Measurements from ENCODE around the gene GFER.

GFER gene

DNA sequence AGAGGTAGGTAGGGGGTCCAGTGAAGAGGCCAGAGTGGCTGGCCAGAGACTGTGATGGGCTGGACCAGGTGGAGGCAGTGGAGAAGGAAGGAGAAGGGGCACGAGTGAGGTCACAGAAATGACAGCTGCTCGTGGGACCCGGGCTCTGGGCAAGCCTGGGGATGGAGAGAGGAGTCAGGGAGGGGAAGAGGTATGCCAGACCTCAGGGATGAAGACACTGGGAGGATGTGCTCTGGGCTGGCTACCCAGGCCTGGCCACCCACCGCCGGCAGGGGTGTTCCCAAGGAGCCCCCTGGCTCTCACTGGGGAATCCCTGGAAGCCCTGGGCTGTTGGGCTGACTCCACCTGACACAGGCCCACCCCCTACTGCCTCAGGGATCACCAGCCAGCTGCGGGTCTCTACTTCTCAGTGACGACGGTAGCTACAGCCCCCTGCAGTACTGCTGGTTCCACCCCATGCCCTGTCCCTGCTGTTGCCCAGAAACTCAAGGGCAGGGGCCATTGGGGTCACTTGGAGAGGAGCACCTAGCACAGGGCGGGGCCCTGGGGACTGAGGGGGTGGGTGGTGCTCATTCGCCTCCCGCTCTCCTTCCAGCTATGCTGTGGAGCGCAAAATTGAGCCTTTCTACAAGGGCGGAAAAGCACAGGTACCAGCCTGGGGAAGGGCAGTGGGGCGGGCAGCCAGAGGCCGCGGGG lies 10.4 kb upstream of the GFER start:
- DNase-seq (ENCODE audit: low read depth): no peak
- H3K4me3 ChIP-seq (ENCODE audit: low read length): no peak overlapping the region
- TF ChIP-seq, protein P1, sequence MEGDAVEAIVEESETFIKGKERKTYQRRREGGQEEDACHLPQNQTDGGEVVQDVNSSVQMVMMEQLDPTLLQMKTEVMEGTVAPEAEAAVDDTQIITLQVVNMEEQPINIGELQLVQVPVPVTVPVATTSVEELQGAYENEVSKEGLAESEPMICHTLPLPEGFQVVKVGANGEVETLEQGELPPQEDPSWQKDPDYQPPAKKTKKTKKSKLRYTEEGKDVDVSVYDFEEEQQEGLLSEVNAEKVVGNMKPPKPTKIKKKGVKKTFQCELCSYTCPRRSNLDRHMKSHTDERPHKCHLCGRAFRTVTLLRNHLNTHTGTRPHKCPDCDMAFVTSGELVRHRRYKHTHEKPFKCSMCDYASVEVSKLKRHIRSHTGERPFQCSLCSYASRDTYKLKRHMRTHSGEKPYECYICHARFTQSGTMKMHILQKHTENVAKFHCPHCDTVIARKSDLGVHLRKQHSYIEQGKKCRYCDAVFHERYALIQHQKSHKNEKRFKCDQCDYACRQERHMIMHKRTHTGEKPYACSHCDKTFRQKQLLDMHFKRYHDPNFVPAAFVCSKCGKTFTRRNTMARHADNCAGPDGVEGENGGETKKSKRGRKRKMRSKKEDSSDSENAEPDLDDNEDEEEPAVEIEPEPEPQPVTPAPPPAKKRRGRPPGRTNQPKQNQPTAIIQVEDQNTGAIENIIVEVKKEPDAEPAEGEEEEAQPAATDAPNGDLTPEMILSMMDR (conservative IDR thresholded peaks at IDR 0.05; ENCODE audit: low read length): no peak

DNA sequence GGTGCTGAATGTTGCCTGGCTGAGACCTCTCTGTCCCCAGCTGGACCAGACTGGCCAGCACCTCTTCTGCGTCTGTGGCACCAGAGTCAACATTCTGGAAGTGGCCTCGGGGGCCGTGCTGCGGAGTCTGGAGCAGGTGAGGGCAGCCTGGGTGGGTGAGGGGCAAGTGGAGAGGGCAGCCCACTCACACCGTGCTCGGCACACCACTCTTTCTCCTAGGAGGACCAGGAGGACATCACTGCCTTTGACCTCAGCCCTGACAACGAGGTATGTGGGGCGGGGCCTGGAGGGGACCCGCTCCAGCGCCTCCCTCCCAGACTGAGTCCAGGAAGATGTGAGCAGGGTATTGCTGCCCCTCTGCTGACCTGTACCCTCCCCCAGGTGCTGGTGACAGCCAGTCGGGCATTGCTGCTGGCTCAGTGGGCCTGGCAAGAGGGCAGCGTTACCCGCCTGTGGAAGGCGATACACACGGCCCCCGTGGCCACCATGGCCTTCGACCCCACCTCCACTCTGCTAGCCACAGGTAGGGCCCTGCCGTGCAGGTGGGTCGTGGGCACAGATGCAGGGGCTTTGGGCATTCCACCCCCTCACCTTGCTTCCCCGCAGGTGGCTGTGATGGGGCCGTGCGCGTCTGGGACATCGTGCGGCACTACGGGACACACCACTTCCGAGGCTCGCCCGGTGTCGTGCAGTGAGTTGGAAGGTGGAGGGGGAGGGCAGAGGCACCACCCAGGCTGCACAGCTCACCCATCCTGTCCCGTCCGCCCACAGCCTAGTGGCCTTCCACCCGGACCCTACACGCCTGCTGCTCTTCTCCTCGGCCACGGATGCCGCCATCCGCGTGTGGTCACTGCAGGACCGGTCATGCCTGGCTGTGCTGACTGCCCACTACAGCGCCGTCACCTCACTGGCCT lies 9.6 kb upstream of the GFER start:
- no peak overlapping the region for H3K4me3 ChIP-seq (ENCODE audit: low read length)
- TF ChIP-seq, protein P1 (conservative IDR thresholded peaks at IDR 0.05; ENCODE audit: low read length): no peak
- no peak for DNase-seq (ENCODE audit: low read depth)

DNA sequence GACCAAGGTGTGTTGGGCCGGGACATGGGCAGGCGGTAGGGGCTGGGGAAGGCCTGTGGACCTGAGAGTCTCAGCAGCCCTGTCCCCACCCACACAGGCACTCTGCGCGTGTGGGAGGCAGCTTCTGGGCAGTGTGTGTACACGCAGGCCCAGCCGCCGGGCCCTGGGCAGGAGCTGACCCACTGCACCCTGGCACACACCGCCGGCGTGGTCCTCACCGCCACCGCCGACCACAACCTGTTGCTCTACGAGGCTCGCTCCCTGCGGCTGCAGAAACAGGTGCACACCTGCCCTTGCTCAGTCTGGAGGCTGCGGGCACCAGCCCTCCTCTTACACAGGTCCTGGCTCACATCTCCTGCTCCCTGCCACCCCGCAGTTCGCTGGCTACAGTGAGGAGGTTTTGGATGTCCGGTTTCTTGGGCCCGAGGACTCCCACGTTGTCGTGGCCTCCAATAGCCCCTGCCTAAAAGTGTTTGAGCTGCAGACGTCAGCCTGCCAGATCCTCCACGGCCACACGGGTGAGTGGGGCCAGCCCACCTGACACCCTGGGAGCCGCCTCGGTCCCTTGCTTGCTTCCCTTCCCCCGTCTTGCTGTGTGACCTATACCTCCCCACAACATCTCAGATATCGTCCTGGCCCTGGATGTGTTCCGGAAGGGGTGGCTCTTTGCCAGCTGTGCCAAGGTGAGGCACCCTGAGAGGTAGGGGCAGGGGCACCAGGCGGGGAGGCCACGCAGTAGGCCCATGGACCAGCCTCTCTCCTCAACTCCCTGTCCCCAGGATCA lies 8.4 kb upstream of the GFER start:
- H3K4me3 ChIP-seq (ENCODE audit: low read length): no peak overlapping the region
- no peak for DNase-seq (ENCODE audit: low read depth)
- TF ChIP-seq, protein P1 (conservative IDR thresholded peaks at IDR 0.05; ENCODE audit: low read length): no peak

DNA sequence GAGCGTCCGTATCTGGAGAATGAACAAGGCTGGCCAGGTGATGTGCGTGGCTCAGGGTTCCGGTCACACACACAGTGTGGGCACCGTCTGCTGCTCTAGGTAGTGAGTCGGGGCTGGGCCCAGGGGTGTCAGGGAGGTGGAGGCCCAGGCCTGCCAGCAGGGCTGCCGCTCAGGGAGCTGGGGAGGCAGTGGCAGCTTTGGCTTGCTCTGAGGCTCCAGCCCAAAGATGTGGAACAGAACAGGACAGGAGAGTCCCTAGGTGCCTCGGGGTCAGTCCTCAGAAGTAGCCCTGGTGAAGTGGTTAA lies 7.8 kb upstream of the GFER start:
- no peak overlapping the region for H3K4me3 ChIP-seq (ENCODE audit: low read length)
- TF ChIP-seq, protein P1 (conservative IDR thresholded peaks at IDR 0.05; ENCODE audit: low read length): no peak
- DNase-seq (ENCODE audit: low read depth): no peak

DNA sequence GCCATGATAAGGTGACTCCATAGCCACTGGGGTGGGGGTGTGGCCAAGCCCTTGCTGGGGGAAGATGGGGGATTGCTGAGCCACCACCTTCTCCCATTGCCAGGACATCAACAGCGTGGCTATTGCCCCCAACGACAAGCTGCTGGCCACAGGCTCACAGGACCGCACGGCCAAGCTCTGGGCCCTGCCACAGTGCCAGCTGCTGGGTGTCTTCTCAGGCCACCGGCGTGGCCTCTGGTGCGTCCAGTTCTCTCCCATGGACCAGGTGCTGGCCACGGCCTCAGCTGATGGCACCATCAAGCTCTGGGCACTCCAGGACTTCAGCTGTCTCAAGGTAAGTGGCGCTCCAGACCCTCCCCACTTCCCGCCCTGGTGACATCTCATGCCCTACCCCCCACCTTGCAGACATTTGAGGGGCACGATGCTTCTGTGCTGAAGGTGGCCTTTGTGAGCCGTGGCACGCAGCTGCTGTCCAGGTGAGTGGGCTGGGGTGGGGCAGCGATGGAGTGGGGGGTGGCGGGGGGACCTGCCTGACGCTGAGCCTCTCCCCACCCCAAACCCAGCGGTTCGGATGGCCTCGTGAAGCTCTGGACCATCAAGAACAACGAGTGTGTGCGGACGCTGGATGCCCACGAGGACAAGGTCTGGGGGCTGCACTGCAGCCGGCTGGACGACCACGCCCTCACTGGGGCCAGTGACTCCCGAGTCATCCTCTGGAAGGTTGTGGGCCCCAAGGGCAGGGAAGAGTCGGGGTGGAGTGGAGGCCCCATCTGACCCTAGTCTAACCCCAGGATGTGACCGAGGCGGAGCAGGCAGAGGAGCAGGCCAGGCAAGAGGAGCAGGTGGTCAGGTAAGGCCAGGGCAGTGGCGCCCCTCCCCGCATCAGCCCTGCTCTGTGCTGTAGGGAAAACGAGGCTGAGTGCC lies 6.8 kb upstream of the GFER start:
- H3K4me3 ChIP-seq (ENCODE audit: low read length): no peak overlapping the region
- no peak for DNase-seq (ENCODE audit: low read depth)
- TF ChIP-seq, protein P1 (conservative IDR thresholded peaks at IDR 0.05; ENCODE audit: low read length): no peak

DNA sequence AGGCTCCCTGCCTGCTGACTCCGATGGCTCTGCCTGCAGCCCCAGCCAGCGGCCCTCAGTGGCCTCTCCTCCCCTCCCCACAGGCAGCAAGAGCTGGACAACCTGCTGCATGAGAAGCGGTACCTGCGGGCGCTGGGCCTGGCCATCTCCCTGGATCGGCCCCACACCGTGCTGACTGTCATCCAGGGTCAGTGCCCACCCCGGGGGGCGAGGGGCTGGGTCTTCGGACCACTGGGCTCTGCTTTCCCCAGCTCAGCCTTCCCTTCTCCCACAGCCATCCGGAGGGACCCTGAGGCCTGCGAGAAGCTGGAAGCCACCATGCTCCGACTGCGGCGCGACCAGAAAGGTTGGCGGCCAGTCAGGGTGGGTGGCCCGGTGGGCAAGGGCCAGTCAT lies 6.1 kb upstream of the GFER start:
- no peak overlapping the region for H3K4me3 ChIP-seq (ENCODE audit: low read length)
- DNase-seq (ENCODE audit: low read depth): no peak
- TF ChIP-seq, protein P1 (conservative IDR thresholded peaks at IDR 0.05; ENCODE audit: low read length): no peak
